NCI-H128 (cell line): ENCODE results near the gene LGALS8.

Source experiments
- DNase-seq: peaks from one replicate; lab custom pipeline; 2025; ENCODE audit not compliant: unreplicated experiment; lab: John Stamatoyannopoulos, UW

LGALS8 gene

GRCh38 chr1:236581528-236581927, 57.7 kb downstream of the LGALS8 start:
- no peak for DNase-seq

GRCh38 chr1:236589531-236589930, 65.7 kb downstream of the LGALS8 start:
- no peak for DNase-seq

GRCh38 chr1:236590553-236591150, 66.9 kb downstream of the LGALS8 start:
- no peak for DNase-seq

- no peak for DNase-seq
These were observed 78.4 kb downstream of the LGALS8 start for GRCh38 chr1:236602171-236602570.
